ENCODE data around the gene MYH15. TPM values are rescaled to one million over a fixed set of nuclear protein-coding genes. Genes with fewer than 3 reads are reported as not detected.

MYH15 gene
- total and polyA plus RNA-seq, 2 donors: 0.10 to 1.2 TPM

- Histone ChIP-seq H3K27ac (ENCODE audit: low read depth) (no peak overlapping the region), H3K4me3 (ENCODE audit: low read depth, low read length) (no peak overlapping the region), H3K36me3 (ENCODE audit: insufficient read depth) (no peaks in the 10 kb centered on the region), H3K4me1 (ENCODE audit: insufficient read depth) (no peaks in the 10 kb centered on the region)
- WGBS: 87% methylated on average over 3 of the region's 3 CpGs
- no peak for DNase-seq (ENCODE audit: extremely low spot score)
Measured at GRCh38 chr3:108447096-108447847, 63.1 kb downstream of the MYH15 start.

GRCh38 chr3:108442281-108442680 lies 68.1 kb downstream of the MYH15 start:
- Histone ChIP-seq H3K27ac (ENCODE audit: low read depth) (no peak overlapping the region), H3K36me3 (ENCODE audit: insufficient read depth) (no peaks in the 10 kb centered on the region), H3K4me3 (ENCODE audit: low read depth, low read length) (no peak overlapping the region), H3K4me1 (ENCODE audit: insufficient read depth) (no peaks in the 10 kb centered on the region)
- no peak for DNase-seq (ENCODE audit: extremely low spot score)
- 72% methylated on average over 2 of the region's 2 CpGs for WGBS

- Histone ChIP-seq H3K4me3 (ENCODE audit: low read depth, low read length) (no peak overlapping the region), H3K36me3 (ENCODE audit: insufficient read depth) (no peaks in the 10 kb centered on the region), H3K27ac (ENCODE audit: low read depth) (no peak overlapping the region), H3K4me1 (ENCODE audit: insufficient read depth) (no peaks in the 10 kb centered on the region)
- WGBS: 45% methylated on average over 2 of the region's 2 CpGs
- DNase-seq (ENCODE audit: extremely low spot score): no peak
Measured at GRCh38 chr3:108441518-108441917, 68.9 kb downstream of the MYH15 start.

GRCh38 chr3:108441071-108441507 lies 69.3 kb downstream of the MYH15 start:
- Histone ChIP-seq H3K4me1 (ENCODE audit: insufficient read depth) (no peaks in the 10 kb centered on the region), H3K4me3 (ENCODE audit: low read depth, low read length) (no peak overlapping the region), H3K36me3 (ENCODE audit: insufficient read depth) (no peaks in the 10 kb centered on the region), H3K27ac (ENCODE audit: low read depth) (no peak overlapping the region)
- 59% methylated on average over 7 of the region's 7 CpGs for WGBS
- DNase-seq (ENCODE audit: extremely low spot score): no peak

- no peaks in the 10 kb centered on the region for H3K36me3 ChIP-seq (ENCODE audit: insufficient read depth)
- no peak for DNase-seq (ENCODE audit: extremely low spot score)
- H3K4me3 ChIP-seq (ENCODE audit: low read depth, low read length): no peak overlapping the region
- H3K4me1 ChIP-seq (ENCODE audit: insufficient read depth): no peaks in the 10 kb centered on the region
- no peak overlapping the region for H3K27ac ChIP-seq (ENCODE audit: low read depth)
Measured at GRCh38 chr3:108438542-108438941, 71.9 kb downstream of the MYH15 start.

GRCh38 chr3:108437439-108437838 lies 73.0 kb downstream of the MYH15 start:
- Histone ChIP-seq H3K36me3 (ENCODE audit: insufficient read depth) (no peaks in the 10 kb centered on the region), H3K4me3 (ENCODE audit: low read depth, low read length) (no peak overlapping the region), H3K4me1 (ENCODE audit: insufficient read depth) (no peaks in the 10 kb centered on the region), H3K27ac (ENCODE audit: low read depth) (no peak overlapping the region)
- 37% methylated on average over 3 of the region's 3 CpGs for WGBS
- DNase-seq (ENCODE audit: extremely low spot score): no peak

- 84% methylated on average over 1 of the region's 1 CpG for WGBS
- no peak for DNase-seq (ENCODE audit: extremely low spot score)
- no peak overlapping the region for H3K27ac ChIP-seq (ENCODE audit: low read depth)
- H3K36me3 ChIP-seq (ENCODE audit: insufficient read depth): no peaks in the 10 kb centered on the region
- no peak overlapping the region for H3K4me3 ChIP-seq (ENCODE audit: low read depth, low read length)
- H3K4me1 ChIP-seq (ENCODE audit: insufficient read depth): no peaks in the 10 kb centered on the region
Measured at GRCh38 chr3:108433928-108434327, 76.5 kb downstream of the MYH15 start.

GRCh38 chr3:108432431-108432830 lies 78.0 kb downstream of the MYH15 start:
- no peak overlapping the region for H3K4me3 ChIP-seq (ENCODE audit: low read depth, low read length)
- no peaks in the 10 kb centered on the region for H3K4me1 ChIP-seq (ENCODE audit: insufficient read depth)
- 88% methylated on average over 5 of the region's 5 CpGs for WGBS
- DNase-seq (ENCODE audit: extremely low spot score): no peak
- no peak overlapping the region for H3K27ac ChIP-seq (ENCODE audit: low read depth)
- H3K36me3 ChIP-seq (ENCODE audit: insufficient read depth): no peaks in the 10 kb centered on the region

GRCh38 chr3:108430540-108430939 lies 79.9 kb downstream of the MYH15 start:
- no peaks in the 10 kb centered on the region for H3K36me3 ChIP-seq (ENCODE audit: insufficient read depth)
- DNase-seq (ENCODE audit: extremely low spot score): no peak
- WGBS: 94% methylated on average over 1 of the region's 1 CpG
- H3K4me1 ChIP-seq (ENCODE audit: insufficient read depth): no peaks in the 10 kb centered on the region
- no peak overlapping the region for H3K27ac ChIP-seq (ENCODE audit: low read depth)
- no peak overlapping the region for H3K4me3 ChIP-seq (ENCODE audit: low read depth, low read length)

- H3K27ac ChIP-seq (ENCODE audit: low read depth): no peak overlapping the region
- no peak overlapping the region for H3K4me3 ChIP-seq (ENCODE audit: low read depth, low read length)
- WGBS: 49% methylated on average over 3 of the region's 3 CpGs
- H3K4me1 ChIP-seq (ENCODE audit: insufficient read depth): no peaks in the 10 kb centered on the region
- H3K36me3 ChIP-seq (ENCODE audit: insufficient read depth): no peaks in the 10 kb centered on the region
- DNase-seq (ENCODE audit: extremely low spot score): no peak
Measured at GRCh38 chr3:108428586-108428985, 81.8 kb downstream of the MYH15 start.

- no peak for DNase-seq (ENCODE audit: extremely low spot score)
- no peak overlapping the region for H3K4me3 ChIP-seq (ENCODE audit: low read depth, low read length)
- no peaks in the 10 kb centered on the region for H3K36me3 ChIP-seq (ENCODE audit: insufficient read depth)
- no peak overlapping the region for H3K27ac ChIP-seq (ENCODE audit: low read depth)
- WGBS: 96% methylated on average over 2 of the region's 2 CpGs
- no peaks in the 10 kb centered on the region for H3K4me1 ChIP-seq (ENCODE audit: insufficient read depth)
Measured at GRCh38 chr3:108420926-108421325, 89.5 kb downstream of the MYH15 start.

- Histone ChIP-seq H3K27ac (ENCODE audit: low read depth) (no peak overlapping the region), H3K36me3 (ENCODE audit: insufficient read depth) (no peaks in the 10 kb centered on the region), H3K4me3 (ENCODE audit: low read depth, low read length) (no peak overlapping the region), H3K4me1 (ENCODE audit: insufficient read depth) (no peaks in the 10 kb centered on the region)
- DNase-seq (ENCODE audit: extremely low spot score): no peak
- 89% methylated on average over 4 of the region's 4 CpGs for WGBS
Measured at GRCh38 chr3:108416111-108416869, 94.1 kb downstream of the MYH15 start.

- no peaks in the 10 kb centered on the region for H3K36me3 ChIP-seq (ENCODE audit: insufficient read depth)
- DNase-seq (ENCODE audit: extremely low spot score): no peak
- H3K27ac ChIP-seq (ENCODE audit: low read depth): no peak overlapping the region
- WGBS: 47% methylated on average over 3 of the region's 3 CpGs
- no peaks in the 10 kb centered on the region for H3K4me1 ChIP-seq (ENCODE audit: insufficient read depth)
- H3K4me3 ChIP-seq (ENCODE audit: low read depth, low read length): no peak overlapping the region
Measured at GRCh38 chr3:108415661-108416060, 94.7 kb downstream of the MYH15 start.

- no peak for DNase-seq (ENCODE audit: extremely low spot score)
- 87% methylated on average over 5 of the region's 5 CpGs for WGBS
- no peaks in the 10 kb centered on the region for H3K4me1 ChIP-seq (ENCODE audit: insufficient read depth)
- H3K4me3 ChIP-seq (ENCODE audit: low read depth, low read length): no peak overlapping the region
- H3K27ac ChIP-seq (ENCODE audit: low read depth): no peak overlapping the region
- H3K36me3 ChIP-seq (ENCODE audit: insufficient read depth): no peaks in the 10 kb centered on the region
Measured at GRCh38 chr3:108414007-108414406, 96.4 kb downstream of the MYH15 start.
